Activated CD4-positive, alpha-beta T cell treated with anti-CD3 and anti-CD28 coated beads, Interleukin-2, amount 10 ng/mL, durations not matched to agents 7 days and 5 days (primary cell): Measurements from ENCODE around the gene PRAMEF2. TPM values are rescaled to one million over a fixed set of nuclear protein-coding genes. Genes with fewer than 3 reads are reported as not detected.
"Not testable (repeated sequence)": the region's sequence is repeated elsewhere in the genome, so short reads cannot be mapped to it uniquely, and the experiment has no call there.

Experiments used
- CTCF ChIA-PET: fragments of 350-600 bp; sonication (Branson Sonifier 250); formaldehyde crosslinking; loops from one replicate; lab custom pipeline; 2021; ENCODE audit warnings: antibody characterized with exemption; lab: Charles Lee
- POLR2A ChIA-PET: fragments of 350-600 bp; sonication (Branson Sonifier 250); formaldehyde crosslinking; loops from one replicate; lab custom pipeline; 2021; ENCODE audit warnings: antibody characterized with exemption; lab: Charles Lee
- DNase-seq: peaks from one replicate; pipeline ENCODE4 v3.0.0-alpha.2; 2020
- H3K27ac Mint-ChIP-seq: one replicate; pipeline ENCODE4 v1.8.0; 2021; ENCODE audit warnings: mild to moderate bottlenecking, moderate library complexity, mixed read lengths
- H3K27me3 Mint-ChIP-seq: one replicate; pipeline ENCODE4 v1.8.0; 2021; ENCODE audit warnings: mixed read lengths
- H3K36me3 Mint-ChIP-seq: one replicate; pipeline ENCODE4 v1.8.0; 2021; ENCODE audit warnings: low read depth, mixed read lengths
- H3K4me1 Mint-ChIP-seq: one replicate; pipeline ENCODE4 v1.8.0; 2021; ENCODE audit warnings: mixed read lengths
- H3K4me3 Mint-ChIP-seq: one replicate; pipeline ENCODE4 v1.8.0; 2021; ENCODE audit warnings: mild to moderate bottlenecking, moderate library complexity, mixed read lengths
- H3K9me3 Mint-ChIP-seq: one replicate; pipeline ENCODE4 v1.8.0; 2021; ENCODE audit warnings: mixed read lengths
- total RNA-seq, 2 experiments: library from RNA; stranded (reverse); gene quantifications; one replicate each; pipeline ENCODE4 v1.2.3, GENCODE V29; 2021

PRAMEF2 gene
- total RNA-seq, 2 experiments from 2014 or later: not detected

DNA sequence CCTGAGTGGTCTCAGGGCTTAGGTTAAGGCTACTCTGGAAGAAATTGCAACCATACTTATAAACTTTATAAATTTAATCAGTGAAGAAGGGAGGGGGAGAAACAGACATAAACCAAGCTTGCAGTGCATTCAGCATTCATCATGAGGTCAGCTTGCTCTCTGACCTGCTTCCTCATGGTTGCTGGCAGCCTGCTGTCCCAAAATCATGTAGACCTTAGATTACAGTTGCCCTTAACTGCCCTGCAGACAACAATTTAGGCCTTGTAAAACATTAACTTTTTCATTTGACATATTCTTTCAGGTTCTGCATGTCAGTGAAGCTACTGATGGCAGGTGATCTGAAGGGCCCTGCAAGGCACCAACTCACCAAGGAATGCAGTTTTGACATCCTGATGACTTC is 42.3 kb downstream of the PRAMEF2 start:
- H3K4me3 Mint-ChIP-seq, POLR2A ChIA-PET, H3K27ac Mint-ChIP-seq, DNase-seq, H3K4me1 Mint-ChIP-seq, H3K36me3 Mint-ChIP-seq, H3K9me3 Mint-ChIP-seq, H3K27me3 Mint-ChIP-seq, CTCF ChIA-PET: not testable (repeated sequence)

GRCh38 chr1:12903793-12904572 is 47.1 kb downstream of the PRAMEF2 start:
- CTCF ChIA-PET, H3K9me3 Mint-ChIP-seq, POLR2A ChIA-PET: not testable (repeated sequence)

More at GRCh38 chr1:12903793-12904572, 47.1 kb downstream of the PRAMEF2 start:
- not testable (repeated sequence) for H3K27ac Mint-ChIP-seq, H3K4me3 Mint-ChIP-seq, H3K27me3 Mint-ChIP-seq, H3K4me1 Mint-ChIP-seq, DNase-seq, H3K36me3 Mint-ChIP-seq

Other genes with a start within 250 kb of the PRAMEF2 start
- gene DHRS3, start 238.9 kb upstream of the PRAMEF2 start, total RNA-seq: 10 to 100 TPM; 30.3 to 31.2 TPM
- not detected for gene AADACL4, start 213.0 kb upstream of the PRAMEF2 start, total RNA-seq
- not detected for gene AADACL3, start 141.0 kb upstream of the PRAMEF2 start, total RNA-seq
- not detected for gene CFAP107, start 110.9 kb upstream of the PRAMEF2 start, total RNA-seq
- not detected for gene PRAMEF12, start 83.3 kb upstream of the PRAMEF2 start, total RNA-seq
- gene PRAMEF1, start 65.7 kb upstream of the PRAMEF2 start, total RNA-seq: not detected
- gene PRAMEF11, start 25.7 kb upstream of the PRAMEF2 start, total RNA-seq: not detected
- gene HNRNPCL1, start 8.4 kb upstream of the PRAMEF2 start, total RNA-seq: not detected
- not detected for gene PRAMEF4, start 29.1 kb downstream of the PRAMEF2 start, total RNA-seq
- not detected for gene PRAMEF10, start 41.2 kb downstream of the PRAMEF2 start, total RNA-seq
- gene PRAMEF7, start 59.5 kb downstream of the PRAMEF2 start, total RNA-seq: not detected
- gene PRAMEF6, start 90.5 kb downstream of the PRAMEF2 start, total RNA-seq: not detected
- gene PRAMEF27, start 199.5 kb downstream of the PRAMEF2 start, total RNA-seq: not detected
- not detected for gene HNRNPCL3, start 203.7 kb downstream of the PRAMEF2 start, total RNA-seq
- not detected for gene PRAMEF25, start 213.7 kb downstream of the PRAMEF2 start, total RNA-seq